ENCODE results near the gene OGDH.

DNA sequence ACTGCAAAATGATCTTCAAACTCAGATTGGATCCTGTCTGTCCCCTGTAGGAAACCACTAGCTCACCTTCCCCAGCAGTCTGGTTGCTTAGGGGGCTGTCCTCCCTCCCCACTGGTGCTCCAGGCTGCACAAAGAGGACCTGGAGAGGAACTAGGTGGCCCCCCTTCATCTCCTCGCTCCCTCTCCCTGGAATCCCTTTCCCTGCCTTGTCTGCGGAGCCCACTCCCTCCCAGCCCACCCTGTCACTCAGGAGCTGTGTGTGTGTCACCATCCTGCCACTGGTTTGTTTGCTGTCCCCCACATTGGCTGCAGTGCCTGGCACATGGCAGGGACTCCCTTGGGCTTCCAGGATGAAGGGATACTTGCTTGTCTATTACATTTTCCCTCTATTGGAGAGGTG is 106.7 kb downstream of the OGDH start:
- no peak for TF ChIP-seq YY1 (IDR thresholded peaks at IDR 0.05; ENCODE audit: insufficient read depth, insufficient read length)
- TF ChIP-seq ZNF274 (IDR thresholded peaks at IDR 0.05; ENCODE audit: low read depth, low read length): no peak

Data from NT2/D1 (cell line).